NCI-H146 treated with DMSO at 0.1 percent for 48 hours (cell line): ENCODE data around the gene UGDH.

Experiments used
- DNase-seq: peaks from one replicate; lab custom pipeline; 2025; ENCODE audit not compliant: unreplicated experiment; lab: John Stamatoyannopoulos, UW

Gene UGDH

DNA sequence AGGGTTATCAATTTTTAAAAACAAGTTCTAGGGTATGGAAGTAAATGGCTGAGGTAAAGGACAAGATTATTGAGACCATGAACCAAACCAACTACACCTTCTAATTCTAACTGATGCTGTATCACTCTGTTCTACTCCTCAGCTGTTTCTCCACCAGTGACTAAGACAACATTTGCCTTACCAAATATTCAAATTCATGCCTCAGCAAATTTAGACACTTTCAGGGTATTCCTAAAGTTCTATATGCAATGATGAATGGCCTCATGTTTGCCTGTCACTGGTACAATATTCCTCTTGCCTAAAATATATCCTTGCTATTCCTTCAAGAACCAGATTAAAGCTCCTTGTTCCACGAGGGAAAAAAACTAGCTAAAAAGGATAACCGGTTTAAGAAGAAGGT is 73.5 kb downstream of the UGDH start:
- DNase-seq: no peak

DNA sequence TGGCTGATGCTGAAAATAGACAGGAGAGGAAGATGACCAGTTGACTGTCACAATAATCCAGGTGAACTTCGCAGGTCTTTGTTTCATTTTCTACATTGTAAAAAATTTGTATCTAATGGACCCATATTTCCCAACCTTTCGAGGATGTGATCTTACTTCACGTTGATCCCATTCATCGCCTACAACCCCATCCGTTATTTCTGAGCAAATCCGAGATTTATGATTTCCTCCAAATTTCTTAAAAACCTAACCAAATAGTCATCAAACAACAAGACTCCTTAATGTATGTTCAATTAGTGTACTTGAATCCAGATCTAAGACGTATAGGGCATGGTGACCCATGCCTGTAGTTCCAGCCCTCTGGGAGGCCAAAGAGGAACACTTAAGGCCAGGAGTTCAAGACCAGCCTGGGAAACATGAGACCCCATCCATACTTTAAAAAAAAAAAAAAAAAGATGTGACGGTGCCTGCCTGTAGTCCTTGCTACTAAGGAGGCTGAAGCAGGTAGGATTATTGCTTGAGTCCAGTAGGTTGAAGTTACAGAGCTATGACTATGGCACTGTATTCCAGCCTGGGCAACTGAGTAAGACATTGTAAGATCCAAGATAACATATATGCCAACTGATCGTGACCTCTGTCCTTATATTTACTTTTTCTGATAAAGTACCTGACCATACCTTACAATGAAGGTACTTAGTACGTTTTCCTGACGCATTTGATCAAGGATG is 74.2 kb downstream of the UGDH start:
- DNase-seq: no peak

DNA sequence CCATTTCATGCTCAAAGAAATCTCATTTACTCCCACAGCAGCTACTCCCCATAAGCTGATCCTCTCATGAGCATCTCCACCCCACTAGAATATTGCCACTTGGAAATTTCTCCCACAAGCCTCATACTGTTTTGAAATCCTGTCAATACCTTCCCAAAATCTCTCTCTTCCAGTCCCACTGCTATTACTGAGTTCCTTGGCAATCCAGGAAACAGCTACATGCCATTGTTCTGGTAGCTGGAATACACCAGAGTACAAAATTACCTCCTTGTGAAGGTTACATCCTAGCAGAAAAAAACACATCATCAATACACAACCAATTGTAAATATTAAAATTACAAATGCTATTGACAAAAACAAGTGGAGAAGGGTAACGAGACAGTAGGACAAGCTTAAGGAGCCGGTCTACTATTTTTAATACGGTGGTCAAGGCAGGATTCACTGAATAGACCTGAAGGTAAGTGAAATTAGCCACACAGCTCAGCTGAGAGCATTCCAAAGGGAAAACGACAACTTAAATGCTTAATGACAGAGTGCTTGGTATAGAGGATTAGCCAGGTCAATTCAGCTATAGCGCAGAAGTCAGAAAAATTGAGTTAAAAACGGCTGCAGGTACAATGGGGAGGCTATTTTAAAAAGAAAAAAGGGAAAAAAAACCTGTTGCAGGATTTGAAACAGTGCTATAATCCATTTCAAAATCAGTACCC is 74.9 kb downstream of the UGDH start:
- DNase-seq: no peak

DNA sequence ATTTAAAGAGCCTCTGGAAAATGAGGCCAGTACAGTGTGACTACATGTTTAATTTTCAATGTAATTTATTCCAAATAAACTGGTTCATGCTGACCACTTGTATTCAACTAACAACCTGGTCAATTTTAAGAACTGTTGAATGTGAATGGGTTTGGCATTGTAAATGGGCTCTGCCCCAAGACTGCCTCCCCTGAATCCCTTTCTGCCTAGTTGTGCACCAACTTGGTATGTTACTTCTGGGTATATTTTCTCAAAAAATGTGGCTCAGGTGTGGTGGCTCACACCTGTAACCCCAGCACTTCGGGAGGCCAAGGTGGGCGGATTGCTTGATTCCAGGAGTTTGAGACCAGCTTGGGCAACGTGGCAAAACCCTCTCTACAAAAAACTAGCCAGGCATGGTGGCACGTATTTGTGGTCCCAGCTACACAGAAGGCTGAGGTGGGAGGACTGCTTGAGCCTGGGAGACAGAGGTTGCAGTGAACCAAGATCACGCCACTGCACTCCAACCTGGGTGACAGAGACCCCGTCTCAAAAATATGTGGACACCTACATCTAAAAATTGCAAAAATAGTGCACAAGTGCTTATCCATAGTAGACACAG is 75.7 kb downstream of the UGDH start:
- DNase-seq: no peak

DNA sequence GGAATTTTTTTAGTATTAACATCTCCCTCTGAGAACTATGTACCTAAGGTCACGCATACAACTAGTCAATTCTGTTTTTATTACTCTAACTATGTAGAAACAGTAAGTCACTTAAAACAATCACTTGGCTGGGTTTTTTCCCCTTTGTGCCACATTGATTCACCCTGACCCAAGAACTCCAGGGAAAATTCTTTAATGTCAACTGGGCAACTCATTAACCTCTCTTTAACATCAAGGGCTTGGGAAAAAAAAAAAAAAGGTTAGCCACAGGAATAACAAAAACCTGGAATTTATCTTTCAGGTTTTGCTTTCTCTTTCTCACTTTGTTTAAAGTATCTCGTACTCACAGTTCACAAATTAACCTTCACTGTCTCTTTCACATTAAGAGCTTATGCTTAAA is 76.6 kb downstream of the UGDH start:
- DNase-seq: no peak
